GM12891 (cell line): ENCODE data around the gene DMAC2L. TPM values are rescaled to one million over a fixed set of nuclear protein-coding genes. Genes with fewer than 3 reads are reported as not detected.

ENCODE experiments used
- DNase-seq: peaks from one replicate; pipeline ENCODE4 v3.0.0; 2011; ENCODE audit warnings: low spot score; ENCODE audit not compliant: insufficient read length
- FAIRE-seq: peaks from 2 replicates; lab custom pipeline; 2011; peaks lifted over from hg19 to GRCh38; lab: Jason Lieb, UNC
- PAX5 ChIP-seq: IDR thresholded peaks from 2 replicates; pipeline ENCODE4 v1.6.1; 2011; ENCODE audit warnings: low read length, moderate library complexity, mild to moderate bottlenecking; ENCODE audit not compliant: insufficient read depth, severe bottlenecking
- POLR2A ChIP-seq: IDR thresholded peaks from 2 replicates; pipeline ENCODE4 v1.6.1; 2011; ENCODE audit warnings: low read depth, low read length, control low read depth
- POLR2AphosphoS5 ChIP-seq: IDR thresholded peaks from 2 replicates; pipeline ENCODE4 v1.6.1; 2011; ENCODE audit warnings: low read depth, low read length, control low read depth
- POU2F2 ChIP-seq: IDR thresholded peaks from 2 replicates; pipeline ENCODE4 v1.6.1; 2011; ENCODE audit warnings: low read depth, mild to moderate bottlenecking, control low read depth, low read length, moderate library complexity
- SPI1 ChIP-seq: IDR thresholded peaks from 2 replicates; pipeline ENCODE4 v1.6.1; 2011; ENCODE audit warnings: low read depth, low read length, control low read depth
- TAF1 ChIP-seq: IDR thresholded peaks from 2 replicates; pipeline ENCODE4 v1.6.1; 2011; ENCODE audit warnings: low read depth, low read length, control low read depth
- polyA plus RNA-seq: library from polyadenylated mRNA; unstranded; fragments of >200 nt; gene quantifications from one replicate; pipeline ENCODE4 v1.2.1, GENCODE V29; 2012; ENCODE audit warnings: low read depth, missing spikeins, inconsistent platforms; ENCODE audit not compliant: missing spikeins

Gene DMAC2L
- polyA plus RNA-seq = 18.4 TPM

DNA sequence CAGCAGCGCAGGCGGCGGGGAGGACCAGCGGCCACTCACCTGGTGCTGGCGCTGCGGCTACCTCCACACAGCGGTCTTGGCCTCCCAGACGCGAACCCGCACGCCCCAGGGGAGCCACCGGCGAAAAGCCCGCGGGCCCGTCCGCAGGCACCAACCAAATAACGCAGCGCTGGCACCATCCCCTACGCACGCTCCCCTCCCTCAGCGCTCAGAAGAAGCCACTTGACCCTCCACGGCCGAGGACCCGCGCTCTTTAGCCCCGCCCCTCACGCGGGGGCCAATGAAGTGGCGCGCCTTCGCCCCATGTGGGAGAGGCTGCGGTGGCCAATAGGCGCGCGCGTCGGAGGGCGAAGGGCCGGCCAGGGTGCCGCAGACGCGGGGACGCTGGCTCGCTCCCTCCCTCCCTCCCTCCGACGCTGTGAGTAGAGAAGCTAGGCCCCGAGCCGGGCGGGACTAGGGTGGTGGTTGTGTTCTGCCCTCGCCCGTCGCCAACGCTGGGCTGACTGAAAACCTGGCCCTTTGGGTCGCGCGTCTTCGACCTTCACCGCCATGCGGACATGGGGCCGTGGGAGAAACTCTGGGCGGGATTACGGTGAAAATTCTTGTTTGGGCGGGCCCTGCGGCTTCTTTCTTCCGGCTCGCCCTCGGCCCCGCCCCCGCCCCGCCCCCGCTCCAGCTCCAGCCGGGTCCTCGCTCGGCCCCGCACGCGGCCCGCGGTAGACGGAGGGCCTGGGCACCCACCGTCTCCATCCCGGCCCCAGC, at the start of gene DMAC2L, which contains the start of gene L2HGDH:
Gene DMAC2L (plus strand): TSS at position 353 of the 762 bp plus-strand sequence. CDS start 9,164 bp downstream, outside the sequence.
Gene L2HGDH (minus strand): TSS at position 258 of the 762 bp plus-strand sequence. CDS start 79 bp downstream, at position 179.
- DNase-seq (peak; percentile 96), FAIRE-seq (peak; percentile 91)
- TF ChIP-seq POLR2AphosphoS5 (peak; percentile 92), TAF1 (peak; percentile 47; the same call in 1 of the 2 replicates), SPI1 (no peak), POLR2A (peak; percentile 88), PAX5 (no peak), POU2F2 (no peak; the same call in none of the 2 replicates)

DNA sequence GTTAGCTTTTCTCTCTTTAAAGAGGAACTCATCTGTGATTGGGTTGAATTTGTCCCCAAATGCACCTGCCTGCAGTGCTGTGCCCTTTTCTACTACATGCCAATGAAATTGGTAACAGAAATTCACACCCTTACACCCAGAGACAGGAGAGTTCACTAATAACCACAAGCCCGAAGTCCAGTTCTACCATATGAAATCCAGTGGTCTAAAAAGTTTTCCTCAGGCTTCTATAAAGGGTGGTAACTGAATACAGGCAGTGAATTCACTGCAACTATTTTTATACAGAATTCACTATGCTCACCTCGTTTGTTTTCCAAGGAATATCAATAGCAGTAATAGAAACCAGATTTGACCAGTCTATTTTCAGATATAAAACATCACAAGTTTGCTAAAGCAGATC, 49.3 kb upstream of the DMAC2L start:
- DNase-seq = no peak
- TF ChIP-seq POU2F2 (no peak), POLR2A (no peak), POLR2AphosphoS5 (no peak), SPI1 (no peak), TAF1 (no peak), PAX5 (no peak)
- no peak for FAIRE-seq

GRCh38 chr14:50263321-50263720, 48.8 kb upstream of the DMAC2L start:
- FAIRE-seq (no peak), DNase-seq (no peak)
- TF ChIP-seq POU2F2 = no peak
- no peak for TF ChIP-seq PAX5
- TF ChIP-seq POLR2A = no peak
- TF ChIP-seq TAF1 = no peak
- no peak for TF ChIP-seq SPI1
- TF ChIP-seq POLR2AphosphoS5 = no peak

DNA sequence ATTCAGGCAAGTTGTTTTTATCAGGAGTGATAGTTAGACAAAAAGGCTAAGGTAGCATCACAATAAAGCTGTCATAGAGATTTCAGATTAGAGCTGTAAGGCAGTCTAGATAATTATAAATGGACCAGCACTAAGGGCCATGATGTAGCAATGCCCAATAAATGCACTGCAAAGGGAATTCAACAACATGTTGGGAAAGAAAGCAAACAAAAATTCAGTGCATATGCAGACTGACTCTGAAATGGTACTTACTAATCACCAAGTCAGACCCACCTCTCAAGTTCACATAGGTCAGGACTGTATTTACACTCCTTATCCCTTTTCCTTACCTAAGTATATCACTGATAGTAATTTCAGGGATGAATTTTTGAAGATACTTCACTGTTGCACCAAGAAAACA, 47.1 kb upstream of the DMAC2L start:
- DNase-seq (no peak), FAIRE-seq (no peak)
- TF ChIP-seq POLR2A = no peak
- no peak for TF ChIP-seq SPI1
- TF ChIP-seq TAF1 = no peak

DNA sequence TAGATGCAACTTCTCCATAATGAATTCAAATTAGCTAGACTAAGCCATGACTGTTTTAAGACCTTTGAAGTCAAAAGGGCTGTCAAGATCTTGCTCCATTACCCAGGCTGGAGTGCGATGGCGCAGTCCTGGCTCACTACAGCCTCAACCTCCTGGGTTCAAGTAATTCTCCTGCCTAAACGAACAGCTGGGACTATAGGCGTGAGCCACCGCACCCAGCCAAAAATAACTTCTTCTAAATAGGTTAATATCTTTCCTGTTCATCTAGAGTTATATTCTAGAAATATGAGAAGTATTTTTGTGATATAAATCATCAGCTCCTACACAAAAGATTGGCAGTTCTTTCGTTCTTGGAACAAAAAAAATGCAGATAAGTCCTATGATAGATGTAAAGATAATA, 41.2 kb upstream of the DMAC2L start:
- TF ChIP-seq POLR2AphosphoS5 (no peak), TAF1 (no peak), POLR2A (no peak), SPI1 (no peak), PAX5 (no peak), POU2F2 (no peak)
- FAIRE-seq = no peak
- no peak for DNase-seq

GRCh38 chr14:50272498-50272897, 39.6 kb upstream of the DMAC2L start:
- DNase-seq (no peak), FAIRE-seq (no peak)
- TF ChIP-seq SPI1 (no peak), TAF1 (no peak)

DNA sequence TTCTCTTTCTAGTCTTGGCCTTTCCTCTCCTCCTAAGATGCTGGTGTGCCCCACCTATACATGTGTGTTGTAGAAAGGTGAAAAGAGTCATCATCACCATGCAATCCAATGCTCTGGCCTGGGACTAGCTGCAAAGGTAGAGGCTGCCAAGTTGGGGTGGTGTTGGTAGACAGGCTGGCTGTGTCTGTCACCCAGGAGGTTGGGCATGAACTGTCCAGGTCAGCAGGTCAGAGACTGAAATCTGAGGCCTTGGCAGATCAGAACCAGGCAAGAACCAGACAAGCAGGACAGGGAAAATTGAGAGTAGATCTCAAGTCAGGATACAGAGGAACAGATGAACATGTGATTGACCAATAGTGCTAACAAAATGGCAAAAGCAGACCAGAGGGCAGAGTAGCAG, 26.3 kb upstream of the DMAC2L start:
- DNase-seq (no peak), FAIRE-seq (no peak)
- TF ChIP-seq POLR2A = no peak
- TF ChIP-seq SPI1 = no peak
- no peak for TF ChIP-seq POU2F2
- TF ChIP-seq PAX5 = no peak
- no peak for TF ChIP-seq TAF1
- no peak for TF ChIP-seq POLR2AphosphoS5

- TF ChIP-seq POU2F2 (no peak), SPI1 (no peak)
- FAIRE-seq (no peak), DNase-seq (no peak)
Observed at GRCh38 chr14:50288146-50288545, 24.0 kb upstream of the DMAC2L start.

DNA sequence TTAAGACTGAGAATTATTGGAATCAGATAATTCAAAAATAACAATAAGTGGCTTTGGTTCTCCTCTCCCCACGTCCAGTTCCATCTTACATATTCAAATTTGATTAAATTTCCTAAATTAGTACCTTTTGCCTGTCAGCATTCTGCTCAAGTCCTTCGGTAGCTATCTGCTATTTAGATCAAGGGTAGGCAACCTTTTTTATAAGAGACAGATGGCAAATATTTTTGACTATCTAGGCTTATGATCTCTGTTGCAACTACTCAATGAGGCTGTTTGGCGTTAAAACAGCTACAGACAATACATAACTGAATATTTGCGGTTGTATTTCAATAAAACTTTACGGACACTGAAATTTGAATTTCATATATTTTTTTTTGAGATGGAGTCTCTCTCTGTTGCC, 21.8 kb upstream of the DMAC2L start:
- DNase-seq (no peak), FAIRE-seq (no peak)
- TF ChIP-seq PAX5 (no peak), POLR2A (no peak), SPI1 (no peak), TAF1 (no peak), POLR2AphosphoS5 (no peak), POU2F2 (no peak)

DNA sequence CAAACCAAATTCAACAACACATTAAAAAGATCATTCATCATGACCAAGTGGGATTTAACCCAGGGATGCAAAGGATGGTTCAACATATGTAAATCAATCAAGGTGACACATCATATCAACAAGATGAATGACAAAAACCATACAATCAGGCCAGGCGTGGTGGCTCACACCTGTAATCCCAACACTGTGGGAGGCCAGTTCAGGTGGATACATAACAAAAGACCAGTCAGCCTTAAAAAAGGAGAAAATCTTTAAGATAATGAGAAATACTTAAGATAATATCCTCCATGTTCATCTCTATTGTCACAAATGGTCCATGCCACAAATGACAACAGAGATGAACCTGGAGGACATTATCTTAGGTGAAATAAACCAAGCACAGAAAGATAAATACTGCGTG, 12.5 kb upstream of the DMAC2L start:
- no peak for DNase-seq
- no peak for TF ChIP-seq TAF1
- TF ChIP-seq PAX5 = no peak
- TF ChIP-seq POLR2A = no peak
- no peak for TF ChIP-seq POU2F2
- no peak for TF ChIP-seq POLR2AphosphoS5
- no peak for FAIRE-seq

DNA sequence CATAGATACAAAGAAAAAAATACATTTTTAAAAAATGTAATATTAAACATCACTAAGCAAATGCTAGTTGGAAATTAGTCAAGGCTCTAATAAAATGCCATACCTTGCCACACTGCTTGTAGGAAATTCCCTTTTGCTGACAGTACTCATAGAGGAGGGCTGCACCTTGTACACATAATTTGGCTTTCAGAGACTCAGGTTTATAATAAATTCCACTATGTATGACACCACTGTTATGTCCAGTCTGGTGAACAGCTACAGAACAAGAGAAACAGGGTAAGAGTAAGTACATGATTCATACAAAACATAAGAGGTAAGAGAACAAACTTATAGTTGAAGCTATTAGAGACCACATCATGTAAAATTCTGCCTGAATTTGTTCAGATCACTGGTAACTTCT, 10.2 kb upstream of the DMAC2L start:
- no peak for DNase-seq
- FAIRE-seq = no peak
- TF ChIP-seq TAF1 = no peak
- no peak for TF ChIP-seq POU2F2
- no peak for TF ChIP-seq POLR2AphosphoS5
- no peak for TF ChIP-seq PAX5
- TF ChIP-seq SPI1 = no peak
- TF ChIP-seq POLR2A = no peak
